ENCODE measurements around the gene PARP12. TPM values are rescaled to one million over a fixed set of nuclear protein-coding genes. Genes with fewer than 3 reads are reported as not detected.

PARP12 gene
- total and polyA plus RNA-seq, 9 of the 15 experiments (the other 6 are each of a cell fraction or from before 2014, with no cell fraction given), result 4.6 to 40.4 (median 23.5) TPM

DNA sequence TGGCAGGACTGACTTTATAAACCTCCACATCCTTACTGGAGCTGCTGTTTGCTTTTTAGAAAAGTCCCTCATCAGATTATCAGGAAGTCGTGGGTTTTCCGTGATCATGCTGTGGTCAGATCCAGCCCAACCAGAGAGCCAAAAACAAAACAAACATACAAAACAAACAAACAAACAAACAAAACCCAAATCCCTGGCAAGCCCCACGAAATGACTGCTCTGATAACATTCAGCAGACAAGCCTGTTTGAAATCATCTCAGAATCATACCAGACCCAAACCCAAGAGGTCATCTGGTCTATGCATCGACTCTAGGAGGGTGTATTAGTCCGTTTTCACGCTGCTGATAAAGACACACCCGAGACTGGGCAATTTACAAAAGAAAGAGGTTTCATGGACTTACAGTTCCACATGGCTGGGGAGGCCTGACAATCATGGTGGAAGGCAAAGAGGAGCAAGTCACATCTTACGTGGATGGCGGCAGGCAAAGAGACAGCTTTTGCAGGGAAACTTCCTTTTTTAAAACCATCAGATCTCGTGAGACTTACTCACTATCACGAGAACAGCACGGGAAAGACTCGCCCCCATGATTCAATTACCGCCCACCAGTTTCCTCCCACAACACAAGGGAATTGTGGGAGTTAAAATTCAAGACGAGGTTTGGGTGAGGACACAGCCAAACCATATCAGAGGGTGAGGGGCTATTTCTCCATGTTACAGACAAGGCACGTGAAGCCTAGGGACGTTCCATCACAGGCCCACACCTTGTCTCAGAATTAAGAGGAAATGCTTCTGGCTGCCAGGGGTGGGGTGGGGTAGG, 85.7 kb downstream of the PARP12 start (continued):
- TF ChIP-seq, protein P1, sequence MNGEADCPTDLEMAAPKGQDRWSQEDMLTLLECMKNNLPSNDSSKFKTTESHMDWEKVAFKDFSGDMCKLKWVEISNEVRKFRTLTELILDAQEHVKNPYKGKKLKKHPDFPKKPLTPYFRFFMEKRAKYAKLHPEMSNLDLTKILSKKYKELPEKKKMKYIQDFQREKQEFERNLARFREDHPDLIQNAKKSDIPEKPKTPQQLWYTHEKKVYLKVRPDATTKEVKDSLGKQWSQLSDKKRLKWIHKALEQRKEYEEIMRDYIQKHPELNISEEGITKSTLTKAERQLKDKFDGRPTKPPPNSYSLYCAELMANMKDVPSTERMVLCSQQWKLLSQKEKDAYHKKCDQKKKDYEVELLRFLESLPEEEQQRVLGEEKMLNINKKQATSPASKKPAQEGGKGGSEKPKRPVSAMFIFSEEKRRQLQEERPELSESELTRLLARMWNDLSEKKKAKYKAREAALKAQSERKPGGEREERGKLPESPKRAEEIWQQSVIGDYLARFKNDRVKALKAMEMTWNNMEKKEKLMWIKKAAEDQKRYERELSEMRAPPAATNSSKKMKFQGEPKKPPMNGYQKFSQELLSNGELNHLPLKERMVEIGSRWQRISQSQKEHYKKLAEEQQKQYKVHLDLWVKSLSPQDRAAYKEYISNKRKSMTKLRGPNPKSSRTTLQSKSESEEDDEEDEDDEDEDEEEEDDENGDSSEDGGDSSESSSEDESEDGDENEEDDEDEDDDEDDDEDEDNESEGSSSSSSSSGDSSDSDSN (IDR thresholded peaks at IDR 0.05; ENCODE audit: borderline replicate concordance in 1 of 2, low read depth in 2 of 2, low read length in 2 of 2), result no peak
- TF ChIP-seq MAZ (CRISPR knock-in tag; conservative IDR thresholded peaks at IDR 0.05 in 1 of 2, IDR thresholded peaks at IDR 0.05 in 1 of 2) (peak; percentile 21 to 39; a peak in 1 of 4 replicates), NR2C2 (CRISPR knock-in tag; IDR thresholded peaks at IDR 0.05) (no peak), NR2C2 (tag; IDR thresholded peaks at IDR 0.05) (peak; percentile 43; the same call in 1 of the 2 replicates), THRA (IDR thresholded peaks at IDR 0.05) (no peak), BDP1 (IDR thresholded peaks at IDR 0.05; ENCODE audit: insufficient read depth, insufficient read length) (no peak), KDM1A (IDR thresholded peaks at IDR 0.05) (no peak), ZFX (CRISPR knock-in tag; IDR thresholded peaks at IDR 0.05) (peak; percentile 85), FOXP1 (CRISPR knock-in tag; IDR thresholded peaks at IDR 0.05) (peak; percentile 6; the same call in 1 of the 2 replicates), ZNF384 (IDR thresholded peaks at IDR 0.05; ENCODE audit: low read depth, low read length) (no peak), SNIP1 (IDR thresholded peaks at IDR 0.05; ENCODE audit: low read depth) (no peak; the same call in 1 of the 2 replicates), ZNF140 (CRISPR knock-in tag; IDR thresholded peaks at IDR 0.05) (no peak), HOXB6 (CRISPR knock-in tag; IDR thresholded peaks at IDR 0.05; ENCODE audit: borderline replicate concordance) (peak; percentile 82; the same call in 1 of the 2 replicates), ZNF324 (CRISPR knock-in tag; IDR thresholded peaks at IDR 0.05) (no peak; the same call in 1 of the 2 replicates), BMI1 (IDR thresholded peaks at IDR 0.05; ENCODE audit: low read length) (no peak), FOS (IDR thresholded peaks at IDR 0.05; ENCODE audit: extremely low read depth, insufficient read length) (no peak), SMAD1 (IDR thresholded peaks at IDR 0.05; ENCODE audit: low read depth, low read length, partially characterized antibody) (no peak), ZNF232 (CRISPR knock-in tag; IDR thresholded peaks at IDR 0.05) (no peak), ZBTB5 (IDR thresholded peaks at IDR 0.05) (no peak), KDM5B (IDR thresholded peaks at IDR 0.05; ENCODE audit: insufficient replicate concordance, low read depth, low read length) (peak; percentile 96)
- TF ChIP-seq, protein P2, sequence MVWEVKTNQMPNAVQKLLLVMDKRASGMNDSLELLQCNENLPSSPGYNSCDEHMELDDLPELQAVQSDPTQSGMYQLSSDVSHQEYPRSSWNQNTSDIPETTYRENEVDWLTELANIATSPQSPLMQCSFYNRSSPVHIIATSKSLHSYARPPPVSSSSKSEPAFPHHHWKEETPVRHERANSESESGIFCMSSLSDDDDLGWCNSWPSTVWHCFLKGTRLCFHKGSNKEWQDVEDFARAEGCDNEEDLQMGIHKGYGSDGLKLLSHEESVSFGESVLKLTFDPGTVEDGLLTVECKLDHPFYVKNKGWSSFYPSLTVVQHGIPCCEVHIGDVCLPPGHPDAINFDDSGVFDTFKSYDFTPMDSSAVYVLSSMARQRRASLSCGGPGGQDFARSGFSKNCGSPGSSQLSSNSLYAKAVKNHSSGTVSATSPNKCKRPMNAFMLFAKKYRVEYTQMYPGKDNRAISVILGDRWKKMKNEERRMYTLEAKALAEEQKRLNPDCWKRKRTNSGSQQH (CRISPR knock-in tag; IDR thresholded peaks at IDR 0.05), result no peak

Data from K562 (cell line).